B cell (primary cell): Measurements from ENCODE around the gene HASPIN.

Source experiments
- EZH2 ChIP-seq: IDR thresholded peaks from 2 replicates; pipeline ENCODE4 v1.6.1; 2012; ENCODE audit warnings: borderline replicate concordance, low read depth, mild to moderate bottlenecking, moderate library complexity, low read length; ENCODE audit not compliant: insufficient read depth, poor library complexity, severe bottlenecking
- TF ChIP-seq, protein P1 (sequence below): fragments of 200-600 bp; IDR thresholded peaks from one replicate; pipeline ENCODE4 v1.8.0; 2022; ENCODE audit warnings: antibody characterized with exemption, mild to moderate bottlenecking

DNA sequence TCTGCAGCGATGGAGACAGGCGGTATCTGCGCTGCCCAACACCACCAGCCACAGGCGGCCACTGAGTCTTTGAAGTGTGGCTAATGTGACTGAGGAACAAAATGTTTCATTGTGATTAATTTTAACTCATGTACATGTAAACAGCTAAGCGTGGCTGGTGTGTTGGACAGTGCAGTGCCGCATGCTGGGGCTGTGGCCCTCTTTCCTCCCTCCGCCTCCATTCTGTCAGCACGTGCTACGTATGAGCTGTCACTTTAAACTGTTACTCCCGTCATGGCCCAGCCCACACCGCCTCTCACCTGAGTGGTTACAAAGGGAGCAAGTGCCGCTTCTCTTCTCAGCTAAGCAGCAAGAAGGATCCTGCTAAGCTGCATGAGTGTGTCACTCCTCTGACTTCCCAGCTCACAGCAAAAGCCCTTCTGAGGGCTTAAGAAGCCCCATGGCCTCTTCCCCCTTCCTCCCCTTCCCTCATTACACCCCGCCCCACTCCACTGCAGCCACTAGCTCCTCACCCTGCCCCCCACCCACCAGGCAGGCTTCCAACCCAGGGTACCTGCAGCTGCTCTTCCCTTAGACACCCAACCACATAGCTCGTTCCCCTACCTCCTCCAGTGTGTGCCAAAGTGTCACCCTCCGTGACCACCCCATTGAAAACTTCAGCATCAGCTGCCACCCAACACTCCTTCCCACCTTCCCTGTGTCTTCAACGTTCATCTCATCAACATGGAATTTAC is 15.0 kb downstream of the HASPIN start:
- TF ChIP-seq, protein P1, sequence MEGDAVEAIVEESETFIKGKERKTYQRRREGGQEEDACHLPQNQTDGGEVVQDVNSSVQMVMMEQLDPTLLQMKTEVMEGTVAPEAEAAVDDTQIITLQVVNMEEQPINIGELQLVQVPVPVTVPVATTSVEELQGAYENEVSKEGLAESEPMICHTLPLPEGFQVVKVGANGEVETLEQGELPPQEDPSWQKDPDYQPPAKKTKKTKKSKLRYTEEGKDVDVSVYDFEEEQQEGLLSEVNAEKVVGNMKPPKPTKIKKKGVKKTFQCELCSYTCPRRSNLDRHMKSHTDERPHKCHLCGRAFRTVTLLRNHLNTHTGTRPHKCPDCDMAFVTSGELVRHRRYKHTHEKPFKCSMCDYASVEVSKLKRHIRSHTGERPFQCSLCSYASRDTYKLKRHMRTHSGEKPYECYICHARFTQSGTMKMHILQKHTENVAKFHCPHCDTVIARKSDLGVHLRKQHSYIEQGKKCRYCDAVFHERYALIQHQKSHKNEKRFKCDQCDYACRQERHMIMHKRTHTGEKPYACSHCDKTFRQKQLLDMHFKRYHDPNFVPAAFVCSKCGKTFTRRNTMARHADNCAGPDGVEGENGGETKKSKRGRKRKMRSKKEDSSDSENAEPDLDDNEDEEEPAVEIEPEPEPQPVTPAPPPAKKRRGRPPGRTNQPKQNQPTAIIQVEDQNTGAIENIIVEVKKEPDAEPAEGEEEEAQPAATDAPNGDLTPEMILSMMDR, result no peak
- no peak for TF ChIP-seq EZH2
